GM12878 (cell line): ENCODE measurements around the gene MAMLD1. TPM values are rescaled to one million over a fixed set of nuclear protein-coding genes. Genes with fewer than 3 reads are reported as not detected.

Source experiments
- ATAC-seq: fragments of 200-7000 bp; cut with Tn5 transposase; 3 replicates; pipeline ENCODE4 v1.9.1; 2020; ENCODE audit warnings: mild to moderate bottlenecking, moderate library complexity
- BruUV-seq: library from RNA; stranded (reverse); fragments of 400-500 nt; replicated peaks from 2 replicates; lab custom pipeline; 2021; lab: Mats Ljungman, UMichigan
- CTCF ChIA-PET: fragments of 300-600 bp; sonication (Branson Sonifier 250); formaldehyde crosslinking; extraction: SDS; loops from one replicate; lab custom pipeline; 2021; ENCODE audit warnings: inconsistent platforms; lab: Yijun Ruan, JAX
- POLR2A ChIA-PET: fragments of 350-600 bp; formaldehyde crosslinking; extraction: SDS; loops from one replicate; lab custom pipeline; 2021; ENCODE audit warnings: inconsistent platforms; lab: Charles Lee
- RAD21 ChIA-PET: fragments of 300-600 bp; sonication (Branson Sonifier 250); formaldehyde crosslinking; loops from one replicate; lab custom pipeline; 2023; ENCODE audit warnings: antibody characterized with exemption; ENCODE audit not compliant: unreplicated experiment; lab: Charles Lee
- SMC1A ChIA-PET: fragments of 300-600 bp; sonication (Branson Sonifier 250); formaldehyde crosslinking; loops from one replicate; lab custom pipeline; 2023; ENCODE audit not compliant: unreplicated experiment, uncharacterized antibody; lab: Charles Lee
- DNase-seq: peaks from one replicate; pipeline ENCODE4 v3.0.0-alpha.2; 2011; ENCODE audit warnings: low read depth, low spot score
- FAIRE-seq: peaks from 3 replicates; lab custom pipeline; 2011; peaks lifted over from hg19 to GRCh38; lab: Jason Lieb, UNC
- H2AFZ ChIP-seq: 2 replicates; pipeline ENCODE4 v1.6.0; 2011; ENCODE audit warnings: low read depth, low read length, control low read depth; ENCODE audit not compliant: control insufficient read depth
- H3K27ac ChIP-seq: 2 replicates; pipeline ENCODE4 v1.5.1; 2011; ENCODE audit warnings: control low read depth; ENCODE audit not compliant: control insufficient read depth, insufficient read depth
- H3K27me3 ChIP-seq, 2 experiments: replicated peaks in 1 of 2; 2 replicates each; pipeline versions ENCODE4 v1.6.0 to v1.6.1; 2011; ENCODE audit warnings: low read length in 1 of 2; ENCODE audit not compliant: control insufficient read depth in 2 of 2, insufficient read depth in 2 of 2
- H3K36me3 ChIP-seq, 2 experiments: 2 replicates each; pipeline ENCODE4 v1.5.1; 2011; ENCODE audit warnings: low read length in 1 of 2; ENCODE audit not compliant: control insufficient read depth in 2 of 2, insufficient read depth in 2 of 2
- H3K4me1 ChIP-seq: 2 replicates; pipeline ENCODE4 v1.6.1; 2011; ENCODE audit warnings: mild to moderate bottlenecking, low read length, moderate library complexity, mixed read lengths; ENCODE audit not compliant: control insufficient read depth, insufficient read depth
- H3K4me2 ChIP-seq: 2 replicates; pipeline ENCODE4 v1.6.0; 2011; ENCODE audit warnings: control low read depth; ENCODE audit not compliant: control insufficient read depth, insufficient read depth
- H3K4me3 ChIP-seq: fragments of 200-600 bp; sonication (generic); 2 replicates; pipeline ENCODE4 v1.5.1; 2016
- H3K79me2 ChIP-seq: 2 replicates; pipeline ENCODE4 v1.6.0; 2011; ENCODE audit warnings: low read length; ENCODE audit not compliant: control insufficient read depth, insufficient read depth
- H3K9ac ChIP-seq: 2 replicates; pipeline ENCODE4 v1.8.0; 2011; ENCODE audit warnings: low read length, control low read depth, mixed read lengths; ENCODE audit not compliant: control insufficient read depth, insufficient read depth
- H3K9me3 ChIP-seq: replicated peaks from 3 replicates; pipeline ENCODE4 v1.5.1; 2011; ENCODE audit warnings: mild to moderate bottlenecking, low read length; ENCODE audit not compliant: control insufficient read depth, insufficient read depth
- H4K20me1 ChIP-seq: 2 replicates; pipeline ENCODE4 v1.6.0; 2011; ENCODE audit not compliant: control insufficient read depth, insufficient read depth
- ASH2L ChIP-seq: fragments of 300-600, 200-600 bp; sonication (generic); IDR thresholded peaks from 2 replicates; pipeline ENCODE4 v1.6.1; 2017; ENCODE audit warnings: low read depth, mild to moderate bottlenecking, borderline replicate concordance
- IKZF2 ChIP-seq, 2 experiments: fragments of 450-650 bp; IDR thresholded peaks; 2 replicates each; pipeline ENCODE4 v1.6.1; 2017; ENCODE audit warnings: mild to moderate bottlenecking in 2 of 2, moderate library complexity in 2 of 2
- RAD21 ChIP-seq: IDR thresholded peaks from 2 replicates; pipeline ENCODE4 v1.6.1; 2011; ENCODE audit warnings: mild to moderate bottlenecking, low read depth, low read length, moderate library complexity; ENCODE audit not compliant: insufficient read depth
- SREBF2 ChIP-seq: IDR thresholded peaks from 2 replicates; pipeline ENCODE4 v1.6.1; 2012; ENCODE audit warnings: mild to moderate bottlenecking, low read length
- WGBS: methylation state at CpG from one replicate; pipeline ENCODE4 v1.1.6; 2016; ENCODE audit warnings: low lambda C conversion rate; ENCODE audit not compliant: insufficient replicate concordance, insufficient coverage; ENCODE audit errors: missing lambda C conversion rate; 5-methylcytosine and 5-hydroxymethylcytosine counted together
- in situ Hi-C: fragments of 300-500 bp; cut with MboI; formaldehyde crosslinking; loops from 9 replicates; pipeline ENCODE4 v1.14.3; 2018; ENCODE audit warnings: mixed read lengths
- intact Hi-C: fragments of 100-400 bp; cut with micrococcal nuclease; formaldehyde crosslinking; loops from one replicate; pipeline ENCODE4 v1.14.2; 2022; ENCODE audit not compliant: unreplicated experiment
- polyA plus RNA-seq, 11 experiments: library from polyadenylated mRNA; depleted of rRNA in 4 of 11; unstranded in 6 of 11; stranded (reverse) in 5 of 11; fragments of >200 nt; fragmentation: Nextera tagmentation in 4 of 11; fragmentation: Illumina TruSeq in 1 of 11; extraction: Ambion mirVana in 4 of 11; extraction: Trizol in 1 of 11; gene quantifications; 1 replicate in 1 of 11; 2 replicates in 10 of 11; pipeline versions ENCODE4 v1.2.1 to v1.2.3, GENCODE V29; 2011 to 2016; ENCODE audit warnings: inconsistent platforms in 2 of 11, missing spikeins in 2 of 11, low read depth in 1 of 11
- total RNA-seq, 4 experiments: library from RNA; depleted of rRNA in 3 of 4; stranded (reverse); fragments of >200 nt in 3 of 4; fragmentation: Illumina TruSeq in 1 of 4; extraction: Trizol in 1 of 4; gene quantifications; 2 replicates each; pipeline versions ENCODE4 v1.2.1 to v1.2.3, GENCODE V29; 2013 to 2021
- TF ChIP-seq, protein P1 (sequence below): fragments of 450-650 bp; formaldehyde crosslinking; IDR thresholded peaks from 2 replicates; pipeline ENCODE4 v1.4.0; 2020; ENCODE audit warnings: mild to moderate bottlenecking, moderate library complexity

The MAMLD1 gene
- total and polyA plus RNA-seq, 10 of the 15 experiments (the other 5 are each of a cell fraction or from before 2014, with no cell fraction given): 0.03 to 0.05 TPM; not detected in 8

DNA sequence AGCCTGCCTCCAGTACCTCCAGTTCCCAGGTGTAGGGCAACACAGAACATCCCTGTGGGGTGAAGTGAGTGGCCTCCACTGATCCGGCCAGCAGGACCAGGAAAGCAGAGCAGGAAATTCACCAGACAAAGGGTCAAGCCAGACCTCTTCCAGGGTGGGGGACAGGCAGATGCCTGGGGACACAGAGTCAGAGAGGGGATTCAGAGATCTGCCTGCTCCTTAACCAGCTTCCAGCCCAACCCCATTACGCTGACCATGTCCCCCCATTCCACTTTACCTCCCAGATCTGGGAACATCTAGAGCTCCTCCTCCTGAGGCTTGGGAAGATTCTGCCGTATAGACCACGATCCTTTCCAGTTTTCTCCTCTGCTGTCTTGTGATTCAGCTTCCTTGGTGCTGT is 132.4 kb downstream of the MAMLD1 start:
- no peak overlapping the region for H3K9ac ChIP-seq
- DNase-seq (no peak), FAIRE-seq (no peak), ATAC-seq (no peak)
- H4K20me1 ChIP-seq: no peaks in the 10 kb centered on the region
- no peaks in the 10 kb centered on the region for H3K79me2 ChIP-seq
- H3K9me3 ChIP-seq: no peaks in the 10 kb centered on the region
- POLR2A ChIA-PET: no interaction called here
- RAD21 ChIA-PET: no interaction called here
- H3K4me2 ChIP-seq: no peak overlapping the region
- WGBS: 12% methylated on average over 4 of the region's 4 CpGs
- H3K27me3 ChIP-seq: peaks cover 0 to 4% of the 10 kb centered on the region in 2 experiments; a peak in 3 of 4 replicates
- in situ Hi-C loops (loop anchor here (25.0 kb wide), 1 partner anchor 533 kb away; no protein-coding TSS in a partner anchor), intact Hi-C loops (no loop called here)
- no peak for TF ChIP-seq IKZF2 (IDR thresholded peaks at IDR 0.05)
- TF ChIP-seq, protein P1, sequence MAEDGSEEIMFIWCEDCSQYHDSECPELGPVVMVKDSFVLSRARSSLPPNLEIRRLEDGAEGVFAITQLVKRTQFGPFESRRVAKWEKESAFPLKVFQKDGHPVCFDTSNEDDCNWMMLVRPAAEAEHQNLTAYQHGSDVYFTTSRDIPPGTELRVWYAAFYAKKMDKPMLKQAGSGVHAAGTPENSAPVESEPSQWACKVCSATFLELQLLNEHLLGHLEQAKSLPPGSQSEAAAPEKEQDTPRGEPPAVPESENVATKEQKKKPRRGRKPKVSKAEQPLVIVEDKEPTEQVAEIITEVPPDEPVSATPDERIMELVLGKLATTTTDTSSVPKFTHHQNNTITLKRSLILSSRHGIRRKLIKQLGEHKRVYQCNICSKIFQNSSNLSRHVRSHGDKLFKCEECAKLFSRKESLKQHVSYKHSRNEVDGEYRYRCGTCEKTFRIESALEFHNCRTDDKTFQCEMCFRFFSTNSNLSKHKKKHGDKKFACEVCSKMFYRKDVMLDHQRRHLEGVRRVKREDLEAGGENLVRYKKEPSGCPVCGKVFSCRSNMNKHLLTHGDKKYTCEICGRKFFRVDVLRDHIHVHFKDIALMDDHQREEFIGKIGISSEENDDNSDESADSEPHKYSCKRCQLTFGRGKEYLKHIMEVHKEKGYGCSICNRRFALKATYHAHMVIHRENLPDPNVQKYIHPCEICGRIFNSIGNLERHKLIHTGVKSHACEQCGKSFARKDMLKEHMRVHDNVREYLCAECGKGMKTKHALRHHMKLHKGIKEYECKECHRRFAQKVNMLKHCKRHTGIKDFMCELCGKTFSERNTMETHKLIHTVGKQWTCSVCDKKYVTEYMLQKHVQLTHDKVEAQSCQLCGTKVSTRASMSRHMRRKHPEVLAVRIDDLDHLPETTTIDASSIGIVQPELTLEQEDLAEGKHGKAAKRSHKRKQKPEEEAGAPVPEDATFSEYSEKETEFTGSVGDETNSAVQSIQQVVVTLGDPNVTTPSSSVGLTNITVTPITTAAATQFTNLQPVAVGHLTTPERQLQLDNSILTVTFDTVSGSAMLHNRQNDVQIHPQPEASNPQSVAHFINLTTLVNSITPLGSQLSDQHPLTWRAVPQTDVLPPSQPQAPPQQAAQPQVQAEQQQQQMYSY (CRISPR knock-in tag): no peak
- TF ChIP-seq RAD21: no peak
- no peak for TF ChIP-seq ASH2L
- no peak for TF ChIP-seq SREBF2
- CTCF ChIA-PET: no interaction called here
- no peak overlapping the region for H3K27ac ChIP-seq
- H3K36me3 ChIP-seq: no peaks in the 10 kb centered on the region
- SMC1A ChIA-PET: no interaction called here
- no peak overlapping the region for H3K4me3 ChIP-seq
- H3K4me1 ChIP-seq: no peaks in the 10 kb centered on the region
- no peak overlapping the region for H2AFZ ChIP-seq
- BruUV-seq: no TSS peak
